ENCODE measurements around the gene NDUFB11. TPM values are rescaled to one million over a fixed set of nuclear protein-coding genes. Genes with fewer than 3 reads are reported as not detected.

NDUFB11 gene
- total RNA-seq, 1 donor from 2014 or later = 63.8 TPM

- H3K4me1 ChIP-seq = no peaks in the 10 kb centered on the region
- DNase-seq (ENCODE audit: extremely low spot score in 2 of 2) = no peak
- H3K4me3 ChIP-seq = no peak overlapping the region
- no peak overlapping the region for H3K27ac ChIP-seq
- intact Hi-C loops (cut with DNase I) = no loop called here
- no peak for TF ChIP-seq POLR2A (IDR thresholded peaks at IDR 0.05)
- TF ChIP-seq POLR2AphosphoS5 (IDR thresholded peaks at IDR 0.05; ENCODE audit: insufficient read depth in 1 of 2, low read depth in 1 of 2) = no peak
- TF ChIP-seq, protein P1, sequence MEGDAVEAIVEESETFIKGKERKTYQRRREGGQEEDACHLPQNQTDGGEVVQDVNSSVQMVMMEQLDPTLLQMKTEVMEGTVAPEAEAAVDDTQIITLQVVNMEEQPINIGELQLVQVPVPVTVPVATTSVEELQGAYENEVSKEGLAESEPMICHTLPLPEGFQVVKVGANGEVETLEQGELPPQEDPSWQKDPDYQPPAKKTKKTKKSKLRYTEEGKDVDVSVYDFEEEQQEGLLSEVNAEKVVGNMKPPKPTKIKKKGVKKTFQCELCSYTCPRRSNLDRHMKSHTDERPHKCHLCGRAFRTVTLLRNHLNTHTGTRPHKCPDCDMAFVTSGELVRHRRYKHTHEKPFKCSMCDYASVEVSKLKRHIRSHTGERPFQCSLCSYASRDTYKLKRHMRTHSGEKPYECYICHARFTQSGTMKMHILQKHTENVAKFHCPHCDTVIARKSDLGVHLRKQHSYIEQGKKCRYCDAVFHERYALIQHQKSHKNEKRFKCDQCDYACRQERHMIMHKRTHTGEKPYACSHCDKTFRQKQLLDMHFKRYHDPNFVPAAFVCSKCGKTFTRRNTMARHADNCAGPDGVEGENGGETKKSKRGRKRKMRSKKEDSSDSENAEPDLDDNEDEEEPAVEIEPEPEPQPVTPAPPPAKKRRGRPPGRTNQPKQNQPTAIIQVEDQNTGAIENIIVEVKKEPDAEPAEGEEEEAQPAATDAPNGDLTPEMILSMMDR (IDR thresholded peaks at IDR 0.05) = no peak
- no peaks in the 10 kb centered on the region for H3K9me3 ChIP-seq
- H3K27me3 ChIP-seq = no peaks in the 10 kb centered on the region
- H3K36me3 ChIP-seq = peaks cover 0 to 63% of the 10 kb centered on the region in 2 donors
Observed at GRCh38 chrX:47179928-47180255, 35.4 kb upstream of the NDUFB11 start.

- no peaks in the 10 kb centered on the region for H3K4me1 ChIP-seq
- no peaks in the 10 kb centered on the region for H3K9me3 ChIP-seq
- TF ChIP-seq POLR2AphosphoS5 (IDR thresholded peaks at IDR 0.05; ENCODE audit: insufficient read depth in 1 of 2, low read depth in 1 of 2) (no peak), POLR2A (IDR thresholded peaks at IDR 0.05) (no peak)
- TF ChIP-seq, protein P1 (IDR thresholded peaks at IDR 0.05) = no peak
- no peak overlapping the region for H3K27ac ChIP-seq
- H3K4me3 ChIP-seq = no peak overlapping the region
- intact Hi-C loops (cut with DNase I) = no loop called here
- no peak for DNase-seq (ENCODE audit: extremely low spot score in 2 of 2)
- H3K27me3 ChIP-seq = no peaks in the 10 kb centered on the region
- H3K36me3 ChIP-seq = peaks cover 0 to 66% of the 10 kb centered on the region in 2 donors
Observed at GRCh38 chrX:47179221-47179927, 34.9 kb upstream of the NDUFB11 start.

DNA sequence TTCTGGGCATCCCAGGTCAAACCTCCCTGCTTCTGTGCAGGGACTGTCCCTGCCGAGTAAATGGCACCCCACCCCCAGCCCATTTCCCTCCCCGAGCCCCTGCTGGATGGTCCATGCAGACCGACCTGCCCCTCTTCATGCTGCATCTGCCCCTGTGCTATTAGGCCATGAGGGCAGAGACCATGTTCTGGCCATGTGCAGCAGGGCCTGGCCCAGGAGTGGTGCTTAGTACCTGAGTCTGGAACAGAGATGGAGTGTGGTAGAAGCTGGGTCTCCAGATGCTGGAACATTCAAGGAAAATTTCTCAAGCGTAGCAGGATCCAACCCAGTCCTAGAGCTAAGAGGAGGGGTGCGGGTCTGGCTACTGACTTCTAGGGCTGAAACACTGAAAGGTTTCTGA is 33.8 kb upstream of the NDUFB11 start:
- TF ChIP-seq POLR2AphosphoS5 (IDR thresholded peaks at IDR 0.05; ENCODE audit: insufficient read depth in 1 of 2, low read depth in 1 of 2) (no peak), POLR2A (IDR thresholded peaks at IDR 0.05) (no peak)
- TF ChIP-seq, protein P1 (IDR thresholded peaks at IDR 0.05) = no peak

GRCh38 chrX:47177079-47177478 is 32.6 kb upstream of the NDUFB11 start:
- Histone ChIP-seq H3K36me3 (peaks cover 0 to 68% of the 10 kb centered on the region in 2 donors), H3K27ac (no peak overlapping the region), H3K4me3 (no peak overlapping the region), H3K27me3 (no peaks in the 10 kb centered on the region), H3K9me3 (no peaks in the 10 kb centered on the region), H3K4me1 (no peaks in the 10 kb centered on the region)
- TF ChIP-seq, protein P1 (IDR thresholded peaks at IDR 0.05) = no peak
- DNase-seq (ENCODE audit: extremely low spot score in 2 of 2) = no peak
- intact Hi-C loops (cut with DNase I) = no loop called here

More for the DNA sequence above, 33.8 kb upstream of the NDUFB11 start:
- Histone ChIP-seq H3K27ac (no peak overlapping the region), H3K36me3 (peaks cover 0 to 73% of the 10 kb centered on the region in 2 donors), H3K4me3 (no peak overlapping the region), H3K9me3 (no peaks in the 10 kb centered on the region), H3K27me3 (no peaks in the 10 kb centered on the region), H3K4me1 (no peaks in the 10 kb centered on the region)
- no peak for DNase-seq (ENCODE audit: extremely low spot score in 2 of 2)
- intact Hi-C loops (cut with DNase I) = no loop called here

DNA sequence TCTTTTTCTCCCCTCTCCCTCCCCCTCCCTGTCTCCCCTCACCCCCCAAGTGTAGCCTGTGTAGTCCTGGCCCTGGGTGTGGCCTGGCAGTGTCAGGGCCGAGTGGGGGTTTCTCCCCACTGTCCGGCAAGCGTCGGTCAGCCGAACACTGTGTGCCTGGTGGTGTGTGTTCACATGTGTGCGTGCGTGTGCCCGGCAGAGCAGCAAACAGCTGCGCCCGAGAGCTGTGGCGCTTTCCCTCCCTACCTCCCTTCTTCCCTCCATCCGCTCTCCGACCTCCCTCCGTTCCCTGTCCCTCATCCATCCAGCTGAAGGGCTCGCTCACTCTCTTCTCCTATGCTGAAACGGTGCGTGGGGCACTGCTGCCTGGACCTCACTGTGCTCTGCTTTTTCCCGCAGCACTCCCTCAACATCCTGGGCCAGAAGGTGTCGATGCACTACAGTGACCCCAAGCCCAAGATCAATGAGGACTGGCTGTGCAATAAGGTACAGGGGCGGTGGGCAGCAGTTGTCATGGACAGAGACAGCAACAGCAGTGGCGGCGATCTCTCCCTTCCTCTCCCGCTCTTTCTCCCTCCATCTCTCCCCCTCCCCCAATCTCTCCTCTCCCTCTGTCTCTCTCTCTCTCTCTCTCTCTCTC is 31.7 kb upstream of the NDUFB11 start:
- Histone ChIP-seq H3K27ac (no peak overlapping the region), H3K4me3 (no peak overlapping the region), H3K4me1 (no peaks in the 10 kb centered on the region), H3K9me3 (no peaks in the 10 kb centered on the region), H3K36me3 (peaks cover 0 to 59% of the 10 kb centered on the region in 2 donors), H3K27me3 (no peaks in the 10 kb centered on the region)
- DNase-seq (ENCODE audit: extremely low spot score in 2 of 2) = no peak
- intact Hi-C loops (cut with DNase I) = no loop called here
- TF ChIP-seq POLR2A (IDR thresholded peaks at IDR 0.05) (no peak), POLR2AphosphoS5 (IDR thresholded peaks at IDR 0.05; ENCODE audit: insufficient read depth in 1 of 2, low read depth in 1 of 2) (no peak)

Measured in vagina (tissue), 2 donors.